IPS-NIHi7 (cell line): ENCODE results near the gene PALM3.
A peak's percentile ranks its signal among the peaks of the same experiment; 100 is the strongest.

Source experiments
- DNase-seq: peaks from one replicate; pipeline ENCODE4 v3.0.0; 2012; ENCODE audit warnings: mixed read lengths; ENCODE audit errors: extremely low spot score

Gene PALM3

GRCh38 chr19:14089412-14089661 lies 27.5 kb upstream of the PALM3 start:
- no peak for DNase-seq

- DNase-seq, result no peak
Measured at GRCh38 chr19:14088634-14089411, 26.9 kb upstream of the PALM3 start.

DNA sequence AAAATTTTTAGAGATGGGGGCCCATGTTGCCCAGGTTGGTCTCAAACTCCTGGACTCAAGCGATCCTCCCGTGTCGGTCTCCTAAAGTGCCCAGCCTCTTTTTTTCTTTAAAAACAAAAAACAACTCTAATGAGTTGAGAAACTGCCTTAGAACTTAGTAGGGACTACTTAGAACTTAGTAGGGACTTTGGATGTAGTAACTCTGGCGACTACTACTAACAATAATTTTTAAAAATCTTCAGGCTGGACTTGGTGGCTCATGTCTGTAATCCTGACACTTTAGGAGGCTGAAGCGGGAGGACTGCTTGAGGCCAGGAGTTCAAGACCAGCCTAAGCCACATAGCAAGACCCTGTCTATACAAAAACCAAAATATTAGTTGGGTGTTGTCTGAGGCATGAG lies 24.2 kb upstream of the PALM3 start:
- no peak for DNase-seq

- no peak for DNase-seq
Measured at GRCh38 chr19:14085309-14085995, 23.6 kb upstream of the PALM3 start, which contains the start of gene C19orf67. Gene C19orf67 (minus strand): TSS chr19:14085783. CDS start chr19:14085627, 156 bp downstream.

GRCh38 chr19:14082675-14082960 lies 20.7 kb upstream of the PALM3 start:
- DNase-seq, result no peak

GRCh38 chr19:14081797-14082674 lies 20.2 kb upstream of the PALM3 start:
- DNase-seq, result no peak

DNA sequence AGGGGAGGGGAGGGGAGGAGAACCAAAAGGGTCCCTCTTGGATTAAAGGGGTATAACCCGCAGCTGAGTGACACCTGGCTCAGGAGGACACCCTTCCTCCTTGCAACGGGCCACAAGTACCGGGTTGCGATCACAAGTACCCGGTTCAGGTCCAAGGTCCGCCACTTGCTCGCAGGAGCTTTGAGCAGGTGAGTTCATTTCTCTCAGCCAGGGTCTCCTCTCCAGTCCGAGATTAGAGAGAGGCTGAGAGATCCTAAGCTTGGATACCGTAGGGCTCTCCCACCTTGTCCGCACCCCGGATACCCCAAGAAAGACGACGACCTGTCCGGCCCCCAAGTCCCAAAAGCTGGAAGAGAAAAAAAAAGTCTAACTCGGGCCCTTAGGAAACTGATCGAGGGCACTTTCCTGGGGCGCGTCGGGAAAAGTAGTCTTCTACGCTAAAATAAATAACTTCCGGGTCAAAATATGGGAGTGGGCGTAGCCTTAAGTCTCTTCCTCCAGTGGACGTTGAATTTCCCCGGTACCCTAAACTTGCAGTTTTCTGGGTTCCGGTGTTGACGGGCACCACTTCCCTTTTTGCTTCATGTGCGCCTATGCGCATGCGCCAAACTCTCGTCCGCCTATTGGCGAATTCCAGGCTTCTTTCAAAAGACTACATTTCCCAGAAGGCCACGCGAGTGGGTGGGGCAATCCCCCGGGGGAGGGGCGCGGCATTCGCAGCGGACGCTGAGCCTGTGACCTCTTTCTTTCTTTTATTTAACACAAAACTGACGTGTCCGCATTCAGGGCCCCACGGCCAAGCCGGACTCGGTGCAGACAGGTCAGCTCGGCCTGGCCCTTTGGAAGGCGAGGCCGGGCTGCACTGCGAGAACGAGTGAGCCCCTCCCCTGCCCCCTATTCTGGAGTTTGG lies 19.3 kb upstream of the PALM3 start:
- DNase-seq, result peak; percentile 96

DNA sequence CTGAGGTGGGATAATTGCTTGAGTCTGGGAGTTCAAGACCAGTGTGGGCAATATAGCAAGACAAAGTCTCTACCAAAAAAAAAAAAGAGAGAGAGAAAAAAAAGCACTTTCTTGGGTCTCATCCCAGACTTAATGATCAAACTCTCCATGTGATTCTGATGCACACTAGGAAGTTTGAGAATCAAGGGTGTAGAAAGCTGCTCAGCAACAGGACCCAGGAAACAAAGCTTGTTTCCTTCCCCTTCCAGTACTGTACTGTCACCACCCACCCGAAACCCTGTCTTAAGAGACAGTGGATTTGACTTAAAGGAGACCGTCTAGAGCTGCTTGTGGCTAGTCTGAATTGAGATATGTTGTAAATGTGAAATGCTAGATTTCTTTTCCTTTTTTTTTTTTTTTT lies 16.5 kb upstream of the PALM3 start:
- no peak for DNase-seq

DNA sequence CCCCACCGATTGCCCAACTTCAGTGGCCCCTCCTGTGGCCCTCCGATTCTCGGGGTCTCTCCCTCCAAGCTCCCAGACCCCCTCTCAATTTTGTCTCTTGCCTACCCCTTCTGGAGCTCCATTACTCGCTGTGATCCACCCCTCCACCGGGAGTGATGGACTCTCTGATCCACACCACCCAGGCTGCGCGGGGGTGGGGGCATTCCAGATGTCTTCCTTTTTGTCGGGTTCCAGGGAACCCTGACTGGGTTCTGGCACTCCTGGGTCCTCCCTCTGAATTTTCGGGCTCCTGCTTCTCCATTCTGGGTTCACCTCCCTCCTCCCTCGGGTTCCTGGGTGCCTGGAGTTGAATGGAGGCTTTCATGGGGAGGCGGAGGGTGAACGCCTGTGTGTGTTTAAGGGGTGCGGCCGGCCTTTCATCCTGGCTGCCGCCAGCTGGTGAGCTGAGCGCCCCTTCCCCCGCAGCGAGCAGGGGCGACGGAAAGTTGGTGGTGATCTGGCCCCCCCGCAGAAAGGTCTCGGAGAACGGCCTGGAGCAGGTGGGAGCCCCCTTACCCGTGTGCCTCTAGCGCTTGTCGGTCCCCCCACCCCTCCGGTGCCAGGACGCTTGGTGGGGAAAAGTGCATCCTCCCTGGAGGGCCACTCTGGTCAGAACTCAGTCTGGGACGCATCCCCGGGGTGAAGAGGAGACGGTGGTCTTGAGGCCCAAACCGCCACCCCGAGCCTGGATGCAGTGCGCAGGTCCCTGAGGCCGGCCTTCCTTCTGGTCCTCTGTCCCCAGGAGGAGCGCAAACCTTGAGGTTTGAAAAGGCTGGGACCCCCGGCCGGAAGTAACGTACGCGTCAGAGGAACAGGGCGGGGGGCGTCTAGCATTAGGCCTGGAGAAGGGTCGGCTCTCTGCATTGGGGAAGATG lies 12.3 kb upstream of the PALM3 start:
- DNase-seq, result no peak

DNA sequence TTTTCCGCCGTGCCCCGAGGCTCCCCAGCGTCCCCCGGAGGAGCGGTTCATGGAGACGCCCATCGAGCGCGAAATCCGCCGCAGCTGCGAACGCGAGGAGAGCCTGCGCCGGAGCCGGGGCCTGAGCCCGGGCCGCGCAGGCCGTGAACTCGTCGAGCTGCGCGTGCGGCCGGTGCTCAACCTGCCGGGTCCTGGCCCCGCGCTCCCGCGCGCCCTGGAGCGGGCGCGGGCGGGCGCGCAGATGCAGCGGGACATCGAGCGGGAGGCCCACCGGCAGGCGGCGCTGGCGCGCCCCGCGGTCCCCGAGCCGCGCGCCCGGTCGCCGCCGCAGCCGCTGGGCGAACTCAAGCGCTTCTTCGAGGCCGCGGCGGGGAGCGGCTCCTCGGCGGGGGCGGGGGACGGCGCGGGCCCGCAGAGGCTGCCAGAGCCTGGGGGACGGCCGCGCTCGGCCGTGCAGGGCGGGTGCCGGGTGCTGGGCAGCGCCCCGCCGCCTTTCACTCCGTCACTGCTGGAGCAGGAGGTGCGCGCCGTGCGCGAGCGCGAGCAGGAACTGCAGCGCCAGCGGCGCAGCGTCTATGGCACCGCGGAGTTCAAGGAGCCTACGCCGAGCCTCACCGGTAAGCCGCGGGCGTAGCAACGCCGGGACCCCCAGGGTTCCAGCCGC lies 11.5 kb upstream of the PALM3 start:
- DNase-seq, result peak; percentile 76

DNA sequence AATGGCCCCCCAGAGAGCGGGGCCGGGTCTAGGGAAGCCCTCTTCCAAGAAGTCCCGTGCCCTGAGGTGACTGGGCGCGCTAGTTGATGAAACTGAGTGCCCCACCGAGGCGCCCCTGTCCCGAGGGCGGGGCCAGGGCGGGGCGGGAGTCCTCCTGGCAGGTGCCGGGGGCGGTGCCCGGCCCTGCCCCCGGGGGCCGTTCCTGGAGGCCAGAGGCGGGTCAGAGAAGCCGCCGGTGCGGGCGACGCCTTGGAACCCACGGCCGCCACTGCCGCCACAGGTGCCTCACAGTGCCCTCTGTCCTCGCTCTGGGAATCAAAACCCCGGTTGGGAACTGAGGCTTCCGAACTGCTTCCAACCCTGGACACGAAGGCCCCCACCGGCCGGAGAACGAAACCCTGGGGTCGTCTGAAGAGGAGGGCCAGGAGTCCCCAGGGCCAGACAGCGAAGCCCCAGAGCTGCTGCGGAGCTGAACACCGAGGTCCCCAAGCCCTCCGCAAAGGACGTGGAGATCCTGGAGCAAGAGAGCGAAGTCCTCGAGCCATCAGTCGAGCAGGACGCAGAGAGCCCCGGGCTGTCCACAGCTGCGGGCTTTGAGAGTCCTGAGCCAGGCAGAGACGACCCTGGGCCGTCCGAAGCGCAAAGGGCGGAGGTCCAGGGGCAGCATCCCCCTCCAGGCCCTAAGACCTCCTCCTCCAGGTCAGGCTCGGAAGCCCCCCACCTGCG lies 10.8 kb upstream of the PALM3 start, which contains the start of gene MISP3:
MISP3 (plus strand) TSS at position 252 of the 726 bp plus-strand sequence. CDS start 524 bp downstream, outside the sequence.
- DNase-seq, result no peak

DNA sequence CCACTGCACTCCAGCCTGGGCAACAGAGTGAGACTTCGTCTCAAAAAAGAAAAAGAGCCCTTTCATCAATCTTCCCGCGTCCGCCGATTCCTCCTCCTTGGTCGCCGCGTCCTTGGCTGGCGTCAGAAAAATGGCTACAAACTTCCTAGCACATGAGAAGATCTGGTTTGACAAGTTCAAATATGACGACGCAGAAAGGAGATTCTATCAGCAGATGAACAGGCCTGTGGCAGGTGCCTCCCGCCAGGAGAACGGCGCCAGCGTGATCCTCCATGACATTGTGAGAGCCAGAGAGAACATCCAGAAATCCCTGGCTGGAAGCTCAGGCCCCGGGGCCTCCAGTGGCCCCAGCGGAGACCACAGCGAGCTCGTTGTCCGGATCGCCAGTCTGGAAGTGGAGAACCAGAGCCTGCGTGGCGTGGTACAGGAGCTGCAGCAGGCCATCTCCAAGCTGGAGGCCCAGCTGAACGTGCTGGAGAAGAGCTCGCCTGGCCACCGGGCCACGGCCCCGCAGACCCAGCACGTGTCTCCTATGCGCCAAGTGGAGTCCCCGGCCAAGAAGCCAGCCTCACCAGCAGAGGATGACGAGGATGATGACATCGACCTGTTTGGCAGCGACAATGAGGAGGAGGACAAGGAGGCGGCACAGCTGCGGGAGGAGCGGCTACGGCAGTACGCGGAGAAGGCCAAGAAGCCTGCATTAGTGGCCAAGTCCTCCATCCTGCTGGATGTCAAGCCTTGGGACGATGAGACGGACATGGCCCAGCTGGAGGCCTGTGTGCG lies 8.6 kb upstream of the PALM3 start:
- DNase-seq, result no peak

DNA sequence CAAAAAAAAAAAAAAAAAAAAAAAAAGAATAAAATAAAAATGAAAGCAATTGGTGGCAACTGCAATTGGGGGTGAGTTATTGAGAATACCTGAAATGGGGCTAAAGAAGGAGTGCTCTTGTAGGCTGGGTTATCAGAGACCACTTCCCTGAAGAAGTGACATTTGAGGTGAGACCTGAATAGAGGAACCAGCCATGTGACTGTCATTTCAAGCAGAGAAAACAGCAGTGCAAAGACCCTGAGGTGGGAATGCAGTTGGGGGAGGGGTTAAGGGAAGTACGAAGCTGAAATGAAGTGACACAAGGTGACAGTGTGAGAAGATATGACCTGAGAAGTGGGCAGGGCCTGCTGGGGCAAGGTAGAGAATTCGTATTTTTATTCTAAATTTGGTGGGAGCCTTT lies 4.3 kb upstream of the PALM3 start:
- no peak for DNase-seq

DNA sequence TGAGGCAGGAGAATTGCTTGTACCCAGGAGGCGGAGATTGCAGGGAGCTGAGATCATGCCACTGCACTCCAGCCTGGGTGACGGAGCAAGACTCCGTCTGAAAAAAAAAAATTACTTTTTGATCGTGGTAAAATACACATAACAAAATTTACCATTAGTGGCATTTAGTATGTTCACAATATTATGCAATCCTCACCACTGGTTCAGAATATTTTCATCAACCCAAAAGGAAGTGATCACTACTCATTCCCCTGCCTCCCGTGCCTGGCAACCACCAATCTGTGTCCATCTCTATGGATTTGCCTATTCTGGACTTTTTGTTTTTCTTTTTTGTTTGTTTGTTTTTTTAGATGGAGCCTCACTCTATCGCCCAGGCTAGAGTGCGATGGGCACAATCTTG lies 1.2 kb upstream of the PALM3 start:
- DNase-seq, result no peak

- no peak for DNase-seq
Measured at GRCh38 chr19:14062558-14062855, 631 bp upstream of the PALM3 start.

- no peak for DNase-seq
Measured at GRCh38 chr19:14061081-14061749, 661 bp downstream of the PALM3 start.

DNA sequence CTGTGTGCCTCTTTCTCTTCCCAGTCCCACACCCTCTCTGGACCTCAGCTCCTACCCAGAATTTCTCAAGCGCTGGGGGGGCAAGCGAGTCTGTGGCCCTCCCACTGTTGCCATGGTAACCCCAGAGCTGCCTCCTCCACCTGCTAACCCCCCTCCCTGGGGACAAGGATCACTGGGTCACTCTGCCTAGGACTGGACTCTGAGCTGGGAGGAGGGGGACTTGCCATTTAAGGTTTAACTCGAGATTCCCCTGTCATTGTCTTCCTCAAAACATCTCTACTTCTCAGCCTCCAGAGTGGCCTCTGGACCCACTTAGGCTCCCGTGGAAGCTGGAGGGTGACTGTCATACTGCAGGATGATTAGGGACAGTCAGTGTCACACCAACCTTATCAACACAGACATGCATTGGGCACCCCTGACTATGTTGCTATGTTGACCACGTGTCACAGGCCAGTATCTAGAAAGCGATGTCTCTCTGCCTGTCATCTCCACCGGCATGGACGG lies 2.2 kb downstream of the PALM3 start:
- DNase-seq, result no peak

DNA sequence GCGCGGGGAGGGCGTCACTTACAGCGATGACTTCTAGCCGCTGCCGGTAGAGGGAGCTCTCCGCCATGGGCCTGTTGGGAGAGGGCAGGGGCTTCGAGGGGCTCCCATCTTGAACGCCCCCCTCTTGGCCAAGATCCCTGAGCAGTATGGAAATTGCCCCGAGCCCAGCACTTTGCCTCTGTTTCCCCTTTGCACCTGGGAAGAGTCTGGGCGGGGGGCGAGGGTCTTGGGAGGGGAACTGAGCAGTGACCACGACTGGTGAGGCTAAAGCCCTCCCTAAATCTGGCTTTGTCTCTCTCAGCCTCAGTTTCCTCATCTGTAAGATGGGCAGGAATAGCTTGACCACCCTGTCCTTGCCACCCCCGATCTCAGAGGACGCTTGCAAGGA lies 2.8 kb downstream of the PALM3 start:
- peak; percentile 69 for DNase-seq
